HCT116 (cell line): ENCODE results near the gene NUDC. TPM values are rescaled to one million over a fixed set of nuclear protein-coding genes. Genes with fewer than 3 reads are reported as not detected.
A peak's percentile ranks its signal among the peaks of the same experiment; 100 is the strongest.

ENCODE experiments used
- ATAC-seq: fragments of 200-7000 bp; cut with Tn5 transposase; 2 replicates; pipeline ENCODE4 v1.9.1; 2020; ENCODE audit warnings: mild to moderate bottlenecking, moderate library complexity
- BruUV-seq: library from RNA; stranded (reverse); fragments of 400-500 nt; replicated peaks from 2 replicates; lab custom pipeline; 2021; lab: Mats Ljungman, UMichigan
- CTCF ChIA-PET: fragments of 300-600 bp; sonication (Branson Sonifier 250); formaldehyde crosslinking; loops from one replicate; lab custom pipeline; 2021; ENCODE audit warnings: antibody characterized with exemption; lab: Charles Lee
- POLR2A ChIA-PET: fragments of 300-600, 350-600 bp; sonication (Branson Sonifier 250); formaldehyde crosslinking; loops from one replicate; lab custom pipeline; 2021; ENCODE audit warnings: antibody characterized with exemption; lab: Charles Lee
- RAD21 ChIA-PET, 2 experiments: fragments of 300-600 bp; sonication (Branson Sonifier 250); formaldehyde crosslinking; loops; one replicate each; lab custom pipeline; 2023; ENCODE audit warnings: low total read pairs in 2 of 2; ENCODE audit not compliant: uncharacterized antibody in 2 of 2, unreplicated experiment in 2 of 2, low non-redundant PET in 1 of 2; lab: Charles Lee
- DNase-seq: peaks from one replicate; pipeline ENCODE4 v3.0.0-alpha.2; 2010; ENCODE audit warnings: low read depth, low spot score
- H2AFZ ChIP-seq: fragments of 200-600 bp; shearing (Covaris generic), sonication (generic); 2 replicates; pipeline ENCODE4 v1.6.1; 2017; ENCODE audit warnings: low read depth, mixed run types, mixed read lengths, antibody characterized with exemption, low read length; ENCODE audit not compliant: poor library complexity, severe bottlenecking
- H3K27ac ChIP-seq: 2 replicates; pipeline ENCODE4 v1.5.1; 2012; ENCODE audit warnings: low read depth, low read length
- H3K27me3 ChIP-seq: fragments of 200-600 bp; sonication (generic); 2 replicates; pipeline ENCODE4 v1.6.1; 2016; ENCODE audit warnings: mixed run types, low read length, mixed read lengths; ENCODE audit not compliant: insufficient read depth
- H3K36me3 ChIP-seq, 2 experiments: fragments of 200-500 bp in 1 of 2; fragments of 200-600 bp in 1 of 2; sonication (Bioruptor generic) in 1 of 2; sonication (generic) in 1 of 2; 2 replicates each; pipeline versions ENCODE4 v1.5.1 to v1.6.1; 2014 to 2016; ENCODE audit warnings: low read length in 2 of 2, inconsistent platforms in 1 of 2, mixed read lengths in 1 of 2, mixed run types in 1 of 2; ENCODE audit not compliant: insufficient read depth in 2 of 2, control insufficient read depth in 1 of 2
- H3K4me1 ChIP-seq, 2 experiments: fragments of 200-600 bp in 1 of 2; sonication (generic) in 1 of 2; 2 replicates each; pipeline versions ENCODE4 v1.5.1 to v1.6.1; 2012 to 2017; ENCODE audit warnings: low read length in 2 of 2, inconsistent platforms in 1 of 2, mild to moderate bottlenecking in 1 of 2, mixed read lengths in 1 of 2, mixed run types in 1 of 2, moderate library complexity in 1 of 2; ENCODE audit not compliant: insufficient read depth in 2 of 2, control insufficient read depth in 1 of 2
- H3K4me2 ChIP-seq: fragments of 200-600 bp; sonication (generic); 2 replicates; pipeline ENCODE4 v1.6.1; 2017; ENCODE audit warnings: mixed run types, low read length, mixed read lengths
- H3K4me3 ChIP-seq, 2 experiments: fragments of 200-600 bp in 1 of 2; sonication (generic) in 1 of 2; replicated peaks in 1 of 2; 2 replicates each; pipeline ENCODE4 v1.5.1; 2011 to 2016; ENCODE audit warnings: low read length in 2 of 2, control low read depth in 1 of 2, low read depth in 1 of 2, mild to moderate bottlenecking in 1 of 2, mixed read lengths in 1 of 2, mixed run types in 1 of 2
- H3K79me2 ChIP-seq: fragments of 200-600 bp; sonication (generic); 2 replicates; pipeline ENCODE4 v1.6.1; 2017; ENCODE audit warnings: mild to moderate bottlenecking, mixed run types, low read length, moderate library complexity, mixed read lengths; ENCODE audit not compliant: insufficient read depth
- H3K9ac ChIP-seq: fragments of 200-600 bp; sonication (generic); 2 replicates; pipeline ENCODE4 v1.6.1; 2016; ENCODE audit warnings: low read length, mixed read lengths
- H3K9me2 ChIP-seq: fragments of 200-600 bp; sonication (generic), shearing (Covaris generic); 2 replicates; pipeline ENCODE4 v1.6.1; 2017; ENCODE audit warnings: mixed run types, mild to moderate bottlenecking, moderate library complexity; ENCODE audit not compliant: insufficient read depth
- H3K9me3 ChIP-seq, 2 experiments: fragments of 200-500 bp in 1 of 2; fragments of 200-600 bp in 1 of 2; sonication (Bioruptor generic) in 1 of 2; sonication (generic) in 1 of 2; 2 replicates each; pipeline ENCODE4 v1.6.1; 2014 to 2017; ENCODE audit warnings: low read length in 2 of 2, mixed read lengths in 2 of 2, inconsistent platforms in 1 of 2, low read depth in 1 of 2, mild to moderate bottlenecking in 1 of 2, mixed run types in 1 of 2, moderate library complexity in 1 of 2; ENCODE audit not compliant: control insufficient read depth in 1 of 2, insufficient read depth in 1 of 2
- H4K20me1 ChIP-seq: fragments of 200-600 bp; sonication (generic), shearing (Covaris generic); 2 replicates; pipeline ENCODE4 v1.6.1; 2017; ENCODE audit warnings: mixed run types, mild to moderate bottlenecking, moderate library complexity; ENCODE audit not compliant: insufficient read depth
- CBX3 ChIP-seq: IDR thresholded peaks from 2 replicates; pipeline ENCODE4 v1.6.1; 2012; ENCODE audit warnings: low read depth
- CEBPB ChIP-seq: IDR thresholded peaks from 2 replicates; pipeline ENCODE4 v1.6.1; 2012; ENCODE audit warnings: low read depth
- EGR1 ChIP-seq: IDR thresholded peaks from 2 replicates; pipeline ENCODE4 v1.6.1; 2012; ENCODE audit warnings: low read depth
- EZH2phosphoT487 ChIP-seq: fragments of 200-600 bp; IDR thresholded peaks from 2 replicates; pipeline ENCODE4 v1.6.1; 2018; ENCODE audit warnings: antibody characterized with exemption, borderline replicate concordance
- FOSL1 ChIP-seq: IDR thresholded peaks from 2 replicates; pipeline ENCODE4 v1.6.1; 2012; ENCODE audit warnings: low read depth
- JUND ChIP-seq: IDR thresholded peaks from 2 replicates; pipeline ENCODE4 v1.6.1; 2012
- POLR2A ChIP-seq: IDR thresholded peaks from 2 replicates; pipeline ENCODE4 v1.7.0; 2011; ENCODE audit warnings: borderline replicate concordance; ENCODE audit not compliant: insufficient read depth, insufficient read length; ENCODE audit errors: extremely low read depth
- RAD21 ChIP-seq: IDR thresholded peaks from 2 replicates; pipeline ENCODE4 v1.6.1; 2012; ENCODE audit warnings: low read depth, mild to moderate bottlenecking
- SP1 ChIP-seq: IDR thresholded peaks from 2 replicates; pipeline ENCODE4 v1.6.1; 2012; ENCODE audit warnings: low read depth
- TCF7L2 ChIP-seq: IDR thresholded peaks from 2 replicates; pipeline ENCODE4 v1.7.0; 2011; ENCODE audit warnings: borderline replicate concordance, inconsistent platforms; ENCODE audit not compliant: insufficient read depth, insufficient read length; ENCODE audit errors: extremely low read depth
- YY1 ChIP-seq: IDR thresholded peaks from 2 replicates; pipeline ENCODE4 v1.6.1; 2011; ENCODE audit warnings: low read length, low read depth, moderate library complexity, mild to moderate bottlenecking; ENCODE audit not compliant: insufficient replicate concordance; ENCODE audit errors: extremely low read depth
- ZNF274 ChIP-seq: fragments of 200-500 bp; sonication (Bioruptor generic); IDR thresholded peaks from 2 replicates; pipeline ENCODE4 v1.6.1; 2014; ENCODE audit warnings: mild to moderate bottlenecking, low read depth, low read length, inconsistent platforms
- intact Hi-C: fragments of 100-400 bp; cut with micrococcal nuclease; formaldehyde crosslinking; loops from 2 replicates; pipeline ENCODE4 v1.10.0; 2022
- total RNA-seq: library from RNA; stranded (reverse); gene quantifications from one replicate; pipeline ENCODE4 v1.2.1, GENCODE V29; 2021; ENCODE audit not compliant: unreplicated experiment
- TF ChIP-seq, protein P1 (sequence below): IDR thresholded peaks from 2 replicates; pipeline ENCODE4 v1.6.1; 2012
- TF ChIP-seq, protein P2 (sequence below): IDR thresholded peaks from 2 replicates; pipeline ENCODE4 v1.6.1; 2012
- TF ChIP-seq, protein P3 (sequence below): IDR thresholded peaks from 2 replicates; pipeline ENCODE4 v1.6.1; 2011; ENCODE audit warnings: mild to moderate bottlenecking, low read length, moderate library complexity; ENCODE audit not compliant: insufficient replicate concordance; ENCODE audit errors: extremely low read depth

The NUDC gene
- total RNA-seq, 1 experiment from 2014 or later, result 119 TPM

DNA sequence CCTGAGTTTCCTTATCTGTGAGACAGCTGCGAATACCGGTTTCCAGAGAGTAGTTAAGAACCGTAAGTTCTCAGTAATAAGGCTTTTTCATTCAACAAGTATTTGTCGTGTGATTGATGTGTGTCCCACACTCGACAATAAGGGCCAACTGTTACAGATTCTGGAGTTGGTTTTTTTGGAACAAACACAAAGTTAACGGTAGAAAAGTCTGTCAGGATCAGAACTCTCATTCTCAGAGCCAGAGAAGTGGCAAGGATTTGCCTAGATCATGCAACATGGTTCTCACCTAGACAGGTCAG, 837 bp downstream of the NUDC start:
- Histone ChIP-seq H3K4me3 (peak overlapping the region; percentile 94 to 96), H3K9me2 (no peaks in the 10 kb centered on the region)
- TF ChIP-seq, protein P1, sequence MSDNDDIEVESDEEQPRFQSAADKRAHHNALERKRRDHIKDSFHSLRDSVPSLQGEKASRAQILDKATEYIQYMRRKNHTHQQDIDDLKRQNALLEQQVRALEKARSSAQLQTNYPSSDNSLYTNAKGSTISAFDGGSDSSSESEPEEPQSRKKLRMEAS, result no peak
- TF ChIP-seq FOSL1 (no peak), RAD21 (no peak), EZH2phosphoT487 (no peak), POLR2A (no peak), ZNF274 (no peak), YY1 (no peak), CBX3 (no peak), EGR1 (no peak), JUND (no peak), CEBPB (no peak), TCF7L2 (no peak), SP1 (no peak)
- TF ChIP-seq, protein P2, sequence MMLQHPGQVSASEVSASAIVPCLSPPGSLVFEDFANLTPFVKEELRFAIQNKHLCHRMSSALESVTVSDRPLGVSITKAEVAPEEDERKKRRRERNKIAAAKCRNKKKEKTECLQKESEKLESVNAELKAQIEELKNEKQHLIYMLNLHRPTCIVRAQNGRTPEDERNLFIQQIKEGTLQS, result no peak
- TF ChIP-seq, protein P3, sequence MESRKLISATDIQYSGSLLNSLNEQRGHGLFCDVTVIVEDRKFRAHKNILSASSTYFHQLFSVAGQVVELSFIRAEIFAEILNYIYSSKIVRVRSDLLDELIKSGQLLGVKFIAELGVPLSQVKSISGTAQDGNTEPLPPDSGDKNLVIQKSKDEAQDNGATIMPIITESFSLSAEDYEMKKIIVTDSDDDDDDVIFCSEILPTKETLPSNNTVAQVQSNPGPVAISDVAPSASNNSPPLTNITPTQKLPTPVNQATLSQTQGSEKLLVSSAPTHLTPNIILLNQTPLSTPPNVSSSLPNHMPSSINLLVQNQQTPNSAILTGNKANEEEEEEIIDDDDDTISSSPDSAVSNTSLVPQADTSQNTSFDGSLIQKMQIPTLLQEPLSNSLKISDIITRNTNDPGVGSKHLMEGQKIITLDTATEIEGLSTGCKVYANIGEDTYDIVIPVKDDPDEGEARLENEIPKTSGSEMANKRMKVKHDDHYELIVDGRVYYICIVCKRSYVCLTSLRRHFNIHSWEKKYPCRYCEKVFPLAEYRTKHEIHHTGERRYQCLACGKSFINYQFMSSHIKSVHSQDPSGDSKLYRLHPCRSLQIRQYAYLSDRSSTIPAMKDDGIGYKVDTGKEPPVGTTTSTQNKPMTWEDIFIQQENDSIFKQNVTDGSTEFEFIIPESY, result no peak
- TF ChIP-seq, all 23 proteins: peak for 0
- ATAC-seq (no peak), DNase-seq (no peak)
- H3K27ac ChIP-seq, result peak overlapping the region; percentile 92
- RAD21 ChIA-PET, result no interaction called here
- peak overlapping the region; percentile 99 for H3K9ac ChIP-seq
- intact Hi-C loops, result no loop called here
- TSS peak; percentile 59 for BruUV-seq
- H3K36me3 ChIP-seq, result peaks cover 13 to 29% of the 10 kb centered on the region in 2 experiments
- peak overlapping the region; percentile 98 for H3K4me2 ChIP-seq
- POLR2A ChIA-PET, result no interaction called here
- H3K4me1 ChIP-seq, result peaks cover 9 to 26% of the 10 kb centered on the region in 2 experiments; a peak in 3 of 4 replicates
- no peak overlapping the region for H2AFZ ChIP-seq
- H4K20me1 ChIP-seq, result peaks cover 6% of the 10 kb centered on the region; the same call in 1 of the 2 replicates
- no peaks in the 10 kb centered on the region for H3K27me3 ChIP-seq
- no peaks in the 10 kb centered on the region for H3K9me3 ChIP-seq
- peaks cover 58% of the 10 kb centered on the region for H3K79me2 ChIP-seq
- CTCF ChIA-PET, result no interaction called here
